DND-41 (cell line): ENCODE data around the gene PEPD.

Source experiments
- EZH2 ChIP-seq: IDR thresholded peaks from 3 replicates; pipeline ENCODE4 v1.6.1; 2012; ENCODE audit warnings: borderline replicate concordance, low read depth, mild to moderate bottlenecking, moderate library complexity, low read length, inconsistent platforms; ENCODE audit not compliant: severe bottlenecking
- TF ChIP-seq, protein P1 (sequence below): IDR thresholded peaks from 2 replicates; pipeline ENCODE4 v1.5.1; 2012; ENCODE audit warnings: borderline replicate concordance, low read length, moderate library complexity, mild to moderate bottlenecking; ENCODE audit not compliant: poor library complexity, severe bottlenecking; ENCODE audit errors: extremely low read depth

DNA sequence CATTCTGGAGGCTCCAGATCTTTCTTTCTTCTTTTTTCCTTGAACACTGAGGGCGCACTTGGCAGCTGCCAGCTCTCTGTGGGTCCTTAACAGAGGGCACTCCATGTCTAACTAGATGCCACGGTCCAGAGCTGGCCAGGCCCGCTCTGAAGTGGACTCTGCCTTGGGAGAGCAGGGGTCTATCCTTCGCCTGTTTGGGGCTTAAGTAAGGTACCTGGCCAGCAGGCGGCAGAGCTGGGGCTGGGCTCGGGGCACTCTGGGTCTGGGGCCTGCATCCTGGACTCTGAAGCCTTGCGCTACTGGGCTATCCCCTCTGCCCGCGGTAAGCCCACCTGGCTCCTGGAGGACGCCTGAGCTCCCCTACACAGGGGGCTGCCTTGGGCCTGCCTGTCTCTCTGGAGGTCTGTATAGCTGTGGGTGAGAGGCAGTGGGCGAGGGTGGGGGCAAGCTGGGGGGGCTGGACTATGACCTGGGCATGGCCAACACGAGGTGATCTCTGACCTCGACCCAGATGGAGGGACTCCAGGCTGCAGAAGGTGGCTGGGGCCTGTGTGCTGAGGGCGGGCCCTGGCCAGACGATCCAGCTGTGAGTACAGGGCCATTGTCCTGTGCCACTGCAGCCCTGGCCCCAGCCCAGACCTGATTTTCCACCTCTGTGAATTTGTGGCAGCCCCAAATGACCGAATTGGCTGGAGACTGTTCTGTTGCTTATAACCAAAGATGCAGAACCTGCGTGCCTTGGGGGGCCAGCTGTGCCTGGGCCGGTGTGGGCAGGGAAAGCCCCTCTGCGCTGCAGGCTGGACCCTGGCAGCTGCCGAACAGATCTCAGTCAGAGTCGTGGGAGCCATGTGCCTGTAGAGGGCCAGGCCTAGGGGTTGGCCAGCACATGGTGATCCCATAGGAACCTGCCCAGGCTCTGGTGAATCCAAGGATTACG, 121.6 kb downstream of the PEPD start:
- TF ChIP-seq, protein P1, sequence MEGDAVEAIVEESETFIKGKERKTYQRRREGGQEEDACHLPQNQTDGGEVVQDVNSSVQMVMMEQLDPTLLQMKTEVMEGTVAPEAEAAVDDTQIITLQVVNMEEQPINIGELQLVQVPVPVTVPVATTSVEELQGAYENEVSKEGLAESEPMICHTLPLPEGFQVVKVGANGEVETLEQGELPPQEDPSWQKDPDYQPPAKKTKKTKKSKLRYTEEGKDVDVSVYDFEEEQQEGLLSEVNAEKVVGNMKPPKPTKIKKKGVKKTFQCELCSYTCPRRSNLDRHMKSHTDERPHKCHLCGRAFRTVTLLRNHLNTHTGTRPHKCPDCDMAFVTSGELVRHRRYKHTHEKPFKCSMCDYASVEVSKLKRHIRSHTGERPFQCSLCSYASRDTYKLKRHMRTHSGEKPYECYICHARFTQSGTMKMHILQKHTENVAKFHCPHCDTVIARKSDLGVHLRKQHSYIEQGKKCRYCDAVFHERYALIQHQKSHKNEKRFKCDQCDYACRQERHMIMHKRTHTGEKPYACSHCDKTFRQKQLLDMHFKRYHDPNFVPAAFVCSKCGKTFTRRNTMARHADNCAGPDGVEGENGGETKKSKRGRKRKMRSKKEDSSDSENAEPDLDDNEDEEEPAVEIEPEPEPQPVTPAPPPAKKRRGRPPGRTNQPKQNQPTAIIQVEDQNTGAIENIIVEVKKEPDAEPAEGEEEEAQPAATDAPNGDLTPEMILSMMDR: no peak
- TF ChIP-seq EZH2: no peak
